Activated CD4-positive, alpha-beta T cell treated with anti-CD3 and anti-CD28 coated beads, Interleukin-2, amount 10 ng/mL, durations not matched to agents 24 days and 14 days (primary cell): ENCODE data around the gene FLNB. TPM values are rescaled to one million over a fixed set of nuclear protein-coding genes. Genes with fewer than 3 reads are reported as not detected.

Source experiments
- DNase-seq: peaks from one replicate; pipeline ENCODE4 v3.0.0; 2022
- H3K27ac Mint-ChIP-seq: one replicate; pipeline ENCODE4 v1.8.0; 2022; ENCODE audit warnings: mild to moderate bottlenecking, mixed read lengths
- H3K27me3 Mint-ChIP-seq: one replicate; pipeline ENCODE4 v1.8.0; 2022; ENCODE audit warnings: mixed read lengths
- H3K36me3 Mint-ChIP-seq: one replicate; pipeline ENCODE4 v1.8.0; 2022; ENCODE audit warnings: low read depth, mild to moderate bottlenecking, mixed read lengths
- H3K4me1 Mint-ChIP-seq: one replicate; pipeline ENCODE4 v1.8.0; 2021; ENCODE audit warnings: mixed read lengths
- H3K4me3 Mint-ChIP-seq: one replicate; pipeline ENCODE4 v1.8.0; 2022; ENCODE audit warnings: mild to moderate bottlenecking, moderate library complexity, mixed read lengths
- H3K9me3 Mint-ChIP-seq: one replicate; pipeline ENCODE4 v1.8.0; 2021; ENCODE audit warnings: mixed read lengths
- intact Hi-C: fragments of 100-400 bp; cut with micrococcal nuclease; formaldehyde crosslinking; loops from one replicate; pipeline ENCODE4 v1.15.1; 2023
- total RNA-seq: library from RNA; stranded (reverse); gene quantifications from 2 replicates; pipeline ENCODE4 v1.2.3, GENCODE V29; 2022

The FLNB gene
- total RNA-seq, 1 donor from 2014 or later, result 23.9 TPM

DNA sequence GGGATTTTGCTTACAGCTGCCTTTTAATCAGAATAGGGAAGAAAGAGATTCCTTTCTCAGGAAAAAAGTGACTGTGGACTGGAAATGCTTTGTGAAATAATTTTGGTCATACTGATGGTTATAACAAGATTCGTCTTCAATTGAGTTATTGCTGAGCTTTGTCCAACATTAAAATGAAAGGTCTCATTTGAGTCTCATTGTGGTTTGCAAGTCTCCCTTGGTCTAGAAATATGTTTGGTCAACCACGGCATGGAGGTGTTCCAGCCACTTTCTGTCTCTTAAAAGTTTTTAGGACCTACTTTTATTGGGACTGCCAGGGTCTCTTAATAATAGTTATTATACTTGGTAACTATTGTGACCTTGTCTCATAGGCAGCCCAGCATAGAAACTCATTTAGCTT lies 15.3 kb downstream of the FLNB start:
- Mint-ChIP-seq H3K27ac (no peak overlapping the region), H3K36me3 (peaks cover 2% of the 10 kb centered on the region), H3K27me3 (no peaks in the 10 kb centered on the region), H3K9me3 (no peaks in the 10 kb centered on the region), H3K4me1 (peaks cover 44% of the 10 kb centered on the region), H3K4me3 (no peak overlapping the region)
- intact Hi-C loops, result loop anchor here (5.0 kb wide), 1 partner anchor 54 kb away; no protein-coding TSS in a partner anchor
- DNase-seq, result no peak

DNA sequence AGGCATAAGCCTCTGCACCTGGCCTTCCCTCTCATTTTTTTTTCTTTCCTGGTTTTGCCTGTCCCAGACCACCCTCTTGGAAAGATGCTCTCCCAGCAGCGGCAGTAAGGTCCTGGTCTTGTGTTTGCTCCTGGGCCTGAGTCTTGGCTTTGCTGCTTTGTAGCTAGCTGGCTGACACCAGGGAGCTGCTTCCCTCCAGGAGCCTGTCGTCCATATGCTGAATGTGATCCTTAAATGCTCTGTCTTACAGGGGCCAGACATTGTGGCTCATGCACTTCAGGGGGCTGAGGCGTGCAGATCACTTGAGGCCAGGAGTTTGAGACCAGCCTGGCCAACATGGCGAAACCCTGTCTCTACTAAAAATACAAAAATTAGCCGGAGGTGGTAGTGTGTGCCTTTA lies 17.2 kb downstream of the FLNB start:
- Mint-ChIP-seq H3K4me3 (no peak overlapping the region), H3K4me1 (peaks cover 41% of the 10 kb centered on the region)
- intact Hi-C loops, result no loop called here

DNA sequence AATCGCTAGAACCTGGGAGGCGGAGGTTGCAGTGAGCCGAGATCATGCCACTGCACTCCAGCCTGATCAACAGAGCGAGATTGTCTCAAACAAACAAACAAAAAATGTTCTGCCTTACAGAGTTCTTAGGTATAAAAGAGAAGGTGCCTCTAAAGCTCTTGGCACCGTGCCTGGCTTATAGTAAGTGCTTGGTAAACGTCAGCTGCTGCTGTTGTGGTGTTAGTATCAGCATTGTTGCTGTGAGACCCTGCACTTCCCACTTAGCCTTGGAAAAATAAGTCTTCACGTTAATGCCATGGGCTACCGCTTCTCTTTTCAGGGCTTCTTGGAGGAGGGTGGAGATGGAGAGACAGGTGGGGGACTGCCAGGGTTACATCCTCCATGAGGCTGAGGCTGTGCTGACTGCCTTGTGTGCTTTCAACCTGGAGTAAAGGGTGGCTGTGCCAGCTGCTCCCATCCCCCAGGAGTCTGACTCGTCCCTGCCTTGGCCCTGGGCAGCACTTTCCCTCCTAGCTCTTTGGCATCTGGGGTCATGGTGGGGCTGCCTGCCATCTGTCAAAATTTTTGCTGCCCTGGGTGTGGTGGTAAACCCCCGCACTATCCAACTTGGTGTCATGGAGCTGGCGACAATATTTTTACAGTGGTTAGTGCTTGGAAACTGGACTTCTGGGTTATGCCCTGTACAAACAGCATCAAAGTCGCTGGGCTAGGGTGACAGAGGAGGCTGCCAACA lies 17.8 kb downstream of the FLNB start:
- intact Hi-C loops, result no loop called here
- peaks cover 39% of the 10 kb centered on the region for H3K4me1 Mint-ChIP-seq
- H3K9me3 Mint-ChIP-seq, result no peaks in the 10 kb centered on the region
- no peak overlapping the region for H3K4me3 Mint-ChIP-seq
- H3K27me3 Mint-ChIP-seq, result no peaks in the 10 kb centered on the region
- no peak for DNase-seq
- H3K27ac Mint-ChIP-seq, result no peak overlapping the region
- H3K36me3 Mint-ChIP-seq, result peaks cover 2% of the 10 kb centered on the region

More for the DNA sequence above, 17.2 kb downstream of the FLNB start:
- H3K9me3 Mint-ChIP-seq, result no peaks in the 10 kb centered on the region
- peaks cover 2% of the 10 kb centered on the region for H3K36me3 Mint-ChIP-seq
- H3K27me3 Mint-ChIP-seq, result no peaks in the 10 kb centered on the region
- no peak for DNase-seq
- no peak overlapping the region for H3K27ac Mint-ChIP-seq

DNA sequence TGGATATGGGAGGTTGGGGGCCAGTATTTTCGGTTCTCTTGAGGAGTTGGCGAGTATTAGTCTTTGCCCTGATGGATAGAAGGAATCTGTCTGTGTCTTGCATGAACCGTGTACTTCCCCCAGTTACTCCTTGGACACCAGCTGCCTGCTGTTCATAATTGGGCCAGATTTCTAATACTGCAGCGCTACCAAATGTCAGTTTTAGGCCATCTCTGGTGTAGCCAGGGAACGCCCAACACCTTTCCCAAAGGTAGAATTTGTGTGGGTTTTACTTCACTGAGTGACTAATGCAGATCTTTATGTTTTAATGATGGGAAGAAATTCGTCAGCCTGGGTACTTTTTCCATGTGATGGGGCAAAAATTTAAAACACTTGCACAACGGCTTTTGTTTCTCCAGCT lies 18.4 kb downstream of the FLNB start:
- H3K36me3 Mint-ChIP-seq, result peaks cover 2% of the 10 kb centered on the region
- peak overlapping the region; percentile 70 for H3K27ac Mint-ChIP-seq
- peaks cover 37% of the 10 kb centered on the region for H3K4me1 Mint-ChIP-seq
- intact Hi-C loops, result no loop called here
- H3K27me3 Mint-ChIP-seq, result no peaks in the 10 kb centered on the region
- no peak overlapping the region for H3K4me3 Mint-ChIP-seq
- DNase-seq, result no peak
- H3K9me3 Mint-ChIP-seq, result no peaks in the 10 kb centered on the region

DNA sequence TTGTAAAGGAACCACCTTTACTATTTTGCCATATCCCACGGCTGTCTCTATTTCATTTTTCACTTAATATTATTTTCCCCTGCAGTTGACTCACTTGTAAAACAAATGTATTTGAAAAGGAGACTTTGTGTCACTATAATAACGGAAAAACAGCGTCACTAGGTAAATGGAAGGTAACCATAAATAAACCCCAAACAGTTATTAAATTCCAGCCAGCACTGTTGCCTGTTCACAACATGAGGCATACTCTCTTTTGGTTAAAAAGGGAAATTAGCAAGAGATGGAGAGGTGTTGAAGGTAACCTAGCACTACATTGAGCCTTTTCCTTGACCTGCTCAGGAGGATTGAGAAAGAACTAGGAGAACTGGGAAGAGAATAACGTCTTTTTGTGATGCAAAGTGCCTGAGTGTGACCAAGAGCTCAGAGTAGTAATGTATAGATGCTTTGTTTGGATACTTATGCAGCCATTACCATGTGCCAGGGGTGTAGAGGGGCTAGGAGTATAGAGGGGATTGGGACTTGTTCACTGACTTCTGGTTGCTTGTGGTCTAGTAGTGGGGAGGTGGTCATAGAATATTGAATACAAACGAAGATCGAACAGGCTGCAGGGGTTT lies 19.6 kb downstream of the FLNB start:
- DNase-seq, result no peak
- H3K9me3 Mint-ChIP-seq, result no peaks in the 10 kb centered on the region
- H3K4me3 Mint-ChIP-seq, result no peak overlapping the region
- H3K36me3 Mint-ChIP-seq, result peaks cover 2% of the 10 kb centered on the region
- H3K27me3 Mint-ChIP-seq, result no peaks in the 10 kb centered on the region
- intact Hi-C loops, result no loop called here
- peaks cover 28% of the 10 kb centered on the region for H3K4me1 Mint-ChIP-seq
- H3K27ac Mint-ChIP-seq, result peak overlapping the region; percentile 73

DNA sequence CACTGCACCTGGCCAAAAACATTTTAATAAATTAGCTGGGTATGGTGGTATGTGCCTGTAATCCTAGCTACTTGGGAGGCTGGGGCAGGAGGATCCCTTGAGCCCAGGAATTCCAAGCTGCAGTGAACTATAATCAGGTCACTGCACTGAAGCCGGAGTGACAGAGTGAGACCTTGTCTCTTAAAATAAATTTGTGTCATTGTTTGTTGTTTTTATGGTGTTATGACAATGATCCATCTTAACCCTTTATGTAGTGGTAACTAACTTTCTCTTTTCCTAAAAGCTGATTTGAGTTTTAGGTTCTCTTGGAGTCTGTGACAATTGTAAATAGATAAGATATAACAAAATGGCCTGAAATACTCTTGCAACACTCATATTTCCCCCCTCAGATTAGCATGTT lies 20.7 kb downstream of the FLNB start:
- peaks cover 35% of the 10 kb centered on the region for H3K4me1 Mint-ChIP-seq
- intact Hi-C loops, result no loop called here

DNA sequence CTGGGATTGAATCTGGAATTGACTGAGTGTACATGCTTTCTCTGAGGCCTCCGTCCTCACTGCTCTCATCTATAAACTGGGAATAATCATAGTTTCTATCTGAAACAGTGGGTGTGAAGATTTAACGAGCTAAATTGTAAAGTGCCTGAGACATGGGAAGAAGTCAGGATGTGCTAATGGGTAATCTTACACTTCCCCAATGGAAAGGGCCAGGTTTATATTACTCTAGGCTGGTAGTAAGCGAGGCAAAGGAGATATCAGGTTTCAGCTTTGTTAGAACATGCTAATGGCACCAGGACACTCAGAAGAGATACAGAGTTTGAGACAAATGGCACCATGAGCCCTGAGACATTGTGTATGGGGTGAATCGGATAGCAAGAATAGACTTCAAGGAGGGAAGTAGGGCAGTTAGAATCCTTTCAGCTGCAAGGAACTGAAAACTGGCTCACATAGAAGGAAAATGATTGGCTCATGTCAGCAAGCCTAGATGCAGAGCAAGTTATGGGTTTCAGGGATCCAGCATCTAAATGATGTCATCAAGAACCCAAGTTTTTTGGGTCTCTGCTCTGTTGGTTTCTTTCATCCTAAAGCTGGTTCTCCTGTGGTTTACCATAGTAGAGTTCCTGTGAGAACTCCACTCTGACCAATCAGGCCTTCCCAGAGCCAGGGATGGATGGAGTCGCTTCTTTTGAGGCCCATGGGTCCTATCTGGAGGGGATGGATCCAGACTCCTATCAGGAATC lies 21.8 kb downstream of the FLNB start:
- intact Hi-C loops, result no loop called here
- no peak for DNase-seq
- H3K36me3 Mint-ChIP-seq, result peaks cover 2% of the 10 kb centered on the region
- H3K4me3 Mint-ChIP-seq, result no peak overlapping the region
- no peaks in the 10 kb centered on the region for H3K27me3 Mint-ChIP-seq
- no peak overlapping the region for H3K27ac Mint-ChIP-seq
- H3K9me3 Mint-ChIP-seq, result no peaks in the 10 kb centered on the region
- H3K4me1 Mint-ChIP-seq, result peaks cover 43% of the 10 kb centered on the region

More for the DNA sequence above, 20.7 kb downstream of the FLNB start:
- peaks cover 2% of the 10 kb centered on the region for H3K36me3 Mint-ChIP-seq
- no peak for DNase-seq
- no peak overlapping the region for H3K27ac Mint-ChIP-seq
- no peak overlapping the region for H3K4me3 Mint-ChIP-seq
- H3K27me3 Mint-ChIP-seq, result no peaks in the 10 kb centered on the region
- no peaks in the 10 kb centered on the region for H3K9me3 Mint-ChIP-seq

DNA sequence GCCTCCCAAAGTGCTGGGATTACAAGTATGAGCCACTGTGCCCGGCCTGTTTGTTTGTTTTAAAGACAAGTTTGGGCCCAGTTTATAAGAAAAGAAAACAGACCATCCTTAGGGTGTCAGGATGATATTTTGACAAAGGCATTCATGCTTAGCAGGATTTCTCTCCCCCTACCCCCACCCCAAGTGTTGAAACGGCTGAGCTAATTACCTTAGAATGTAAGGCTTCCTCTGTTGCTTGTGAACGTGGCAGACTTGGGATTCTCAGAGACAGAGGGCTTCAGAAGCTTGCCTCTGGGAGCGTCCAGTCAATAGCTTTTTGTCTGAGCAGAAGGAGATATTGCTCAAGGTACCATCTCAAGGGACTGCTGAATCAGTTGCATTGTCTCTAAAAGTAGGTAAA lies 24.0 kb downstream of the FLNB start:
- Mint-ChIP-seq H3K27ac (no peak overlapping the region), H3K36me3 (peaks cover 2% of the 10 kb centered on the region), H3K4me1 (peaks cover 54% of the 10 kb centered on the region), H3K4me3 (no peak overlapping the region), H3K9me3 (no peaks in the 10 kb centered on the region), H3K27me3 (no peaks in the 10 kb centered on the region)
- no peak for DNase-seq
- intact Hi-C loops, result no loop called here

DNA sequence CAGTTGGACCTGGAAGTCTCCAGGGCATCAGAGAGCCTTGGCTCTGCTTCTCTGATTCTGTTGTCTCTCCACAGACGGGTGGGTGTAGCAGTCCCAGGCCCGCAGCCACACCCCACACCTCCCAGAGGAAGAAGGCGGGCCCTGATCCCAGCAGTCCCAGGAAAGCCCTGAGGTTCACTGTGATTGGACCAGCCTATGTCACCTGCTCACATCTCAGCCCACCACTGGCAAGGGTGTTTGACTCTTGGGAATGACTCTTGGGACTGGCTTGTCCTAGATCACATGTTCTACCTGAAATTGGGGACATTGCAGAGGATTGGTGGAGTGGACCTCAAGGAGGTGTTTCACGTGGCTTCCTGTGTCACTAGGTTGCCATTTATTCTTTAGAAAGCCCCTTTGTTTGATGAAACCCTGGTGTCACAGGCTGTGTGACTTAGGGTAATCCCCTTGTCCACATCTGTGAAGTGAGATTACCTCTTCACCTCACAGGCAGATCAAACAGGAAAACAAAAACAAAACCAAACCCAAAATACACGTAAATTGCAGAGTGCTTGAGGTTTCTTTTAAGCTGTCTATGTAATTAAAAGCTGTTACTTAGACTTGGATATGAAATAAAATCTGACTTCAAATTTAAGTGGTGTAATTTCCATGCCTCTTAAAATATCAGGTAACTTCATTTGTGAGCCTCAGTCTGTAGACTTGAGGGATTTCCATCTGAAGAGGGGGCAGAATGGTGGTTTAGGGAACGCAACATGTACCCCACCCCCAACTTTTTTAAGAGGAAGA lies 26.7 kb downstream of the FLNB start:
- H3K9me3 Mint-ChIP-seq, result no peaks in the 10 kb centered on the region
- peak overlapping the region; percentile 70 for H3K4me3 Mint-ChIP-seq
- peaks cover 50% of the 10 kb centered on the region for H3K4me1 Mint-ChIP-seq
- intact Hi-C loops, result loop anchor here (1.0 to 5.0 kb wide), 3 partner anchors 17 to 42 kb away; no protein-coding TSS in a partner anchor
- peak overlapping the region; percentile 82 for H3K27ac Mint-ChIP-seq
- DNase-seq, result peak; percentile 90
- H3K27me3 Mint-ChIP-seq, result no peaks in the 10 kb centered on the region
- peaks cover 4% of the 10 kb centered on the region for H3K36me3 Mint-ChIP-seq

DNA sequence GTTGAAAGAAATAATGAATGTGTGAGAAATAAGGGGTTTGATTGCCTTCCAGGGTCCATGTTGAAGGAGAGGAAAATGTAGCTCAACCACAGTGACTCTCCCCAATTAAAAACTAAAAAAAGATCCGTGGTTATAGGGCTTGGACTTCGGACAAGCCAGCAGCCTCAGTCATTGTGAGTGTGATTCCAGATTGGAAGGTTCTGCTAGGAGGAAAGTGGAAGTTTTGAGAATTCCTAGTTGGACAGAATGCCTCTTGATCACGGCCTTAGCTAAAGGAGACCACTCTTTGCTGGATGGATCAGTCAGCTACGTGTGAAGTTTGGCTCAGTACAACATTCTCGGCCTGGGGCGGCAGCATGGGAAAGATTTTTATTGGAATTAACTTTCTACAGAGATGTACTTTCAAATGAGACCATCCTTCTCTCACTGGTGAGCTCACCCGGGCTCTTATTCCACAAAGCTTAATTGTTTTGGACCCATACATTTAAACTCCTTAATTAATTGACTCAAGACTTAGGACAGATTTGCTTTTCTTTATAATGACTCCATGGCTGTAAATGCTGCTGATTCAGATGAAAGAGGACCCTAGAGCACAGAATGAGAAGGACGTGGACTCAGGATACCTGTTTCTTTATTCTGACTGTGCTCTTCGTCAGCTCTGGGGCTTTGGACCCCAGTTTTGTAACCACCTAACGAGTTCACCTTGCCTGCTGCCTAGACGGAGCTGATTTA lies 27.5 kb downstream of the FLNB start:
- Mint-ChIP-seq H3K9me3 (no peaks in the 10 kb centered on the region), H3K27me3 (no peaks in the 10 kb centered on the region), H3K4me3 (peak overlapping the region; percentile 70), H3K4me1 (peaks cover 50% of the 10 kb centered on the region), H3K36me3 (peaks cover 4% of the 10 kb centered on the region), H3K27ac (peak overlapping the region; percentile 82)
- no peak for DNase-seq
- intact Hi-C loops, result loop anchor here (1.0 to 5.0 kb wide), 3 partner anchors 17 to 42 kb away; no protein-coding TSS in a partner anchor

DNA sequence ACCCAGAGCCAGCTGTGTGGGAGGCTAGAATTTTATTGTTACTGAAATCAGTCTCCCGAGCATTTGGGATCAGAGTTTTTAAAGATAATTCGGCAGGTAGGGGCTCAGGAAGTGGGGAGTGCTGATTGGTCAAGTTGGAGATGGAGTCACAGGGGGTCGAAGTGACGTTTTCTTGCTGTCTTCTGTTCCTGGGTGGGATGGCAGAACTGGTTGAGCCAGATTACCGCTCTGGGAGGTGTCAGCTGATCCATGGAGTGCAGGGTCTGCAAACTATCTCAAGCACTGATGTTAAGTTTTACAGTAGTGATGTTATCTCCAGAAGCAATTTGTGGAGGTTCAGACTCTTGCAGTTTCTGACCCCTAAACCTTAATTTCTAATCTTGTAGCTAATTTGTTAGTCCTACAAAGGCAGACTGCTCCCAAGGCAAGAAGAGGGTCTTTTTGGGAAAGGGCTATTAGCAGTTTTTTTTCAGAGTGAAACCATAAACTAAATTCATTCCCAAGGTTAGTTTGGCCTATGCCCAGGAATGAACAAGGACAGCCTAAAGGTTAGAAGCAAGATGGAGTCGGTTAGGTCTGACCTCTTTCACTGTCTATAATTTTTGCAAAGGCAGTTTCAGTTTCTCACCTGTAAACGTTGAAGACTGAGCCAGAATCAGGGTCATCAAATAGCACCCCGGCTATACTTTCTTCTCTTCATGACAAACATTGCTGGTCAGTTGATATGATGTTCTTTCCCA lies 28.2 kb downstream of the FLNB start:
- no peaks in the 10 kb centered on the region for H3K27me3 Mint-ChIP-seq
- H3K36me3 Mint-ChIP-seq, result peaks cover 4% of the 10 kb centered on the region
- H3K4me3 Mint-ChIP-seq, result no peak overlapping the region
- no peak for DNase-seq
- intact Hi-C loops, result loop anchor here (5.0 kb wide), 1 partner anchor 41 kb away; no protein-coding TSS in a partner anchor
- no peaks in the 10 kb centered on the region for H3K9me3 Mint-ChIP-seq
- peaks cover 57% of the 10 kb centered on the region for H3K4me1 Mint-ChIP-seq
- no peak overlapping the region for H3K27ac Mint-ChIP-seq

DNA sequence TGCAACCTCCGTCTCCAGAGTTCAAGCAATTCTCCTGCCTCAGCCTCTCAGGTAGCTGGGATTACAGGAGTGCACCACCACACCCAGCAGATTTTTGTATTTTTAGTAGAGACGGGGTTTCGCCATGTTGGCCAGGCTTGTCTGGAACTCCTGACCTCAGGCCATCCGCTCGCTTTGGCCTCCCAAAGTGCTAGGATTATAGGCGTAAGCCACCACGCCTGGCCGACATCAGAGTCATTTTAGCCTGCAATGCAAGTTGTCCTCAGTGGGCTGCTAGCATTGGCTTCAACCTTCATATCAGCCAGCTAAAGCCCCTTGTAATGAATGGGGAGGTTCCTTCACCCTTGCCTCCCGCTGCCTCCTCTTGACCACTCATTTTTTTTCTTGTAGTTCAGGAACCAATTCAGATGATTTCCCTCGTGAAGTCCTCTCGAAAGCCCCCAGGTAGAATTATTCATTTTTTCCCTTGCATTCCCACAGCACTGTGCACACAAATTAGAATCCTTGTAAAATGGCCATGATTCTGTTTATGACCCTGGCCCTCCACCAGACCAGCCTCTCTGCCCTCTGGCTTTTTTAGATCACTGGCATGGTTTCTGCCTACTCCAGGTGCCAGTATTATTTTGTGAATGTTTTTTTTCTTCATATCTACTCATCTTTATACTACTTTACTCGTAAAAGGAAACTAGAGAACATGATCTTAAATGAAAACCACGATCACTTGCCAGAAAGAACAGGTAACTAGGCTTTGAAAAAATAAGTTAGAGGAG lies 29.1 kb downstream of the FLNB start:
- no peak for DNase-seq
- Mint-ChIP-seq H3K4me3 (peak overlapping the region; percentile 37), H3K27ac (no peak overlapping the region), H3K4me1 (peaks cover 63% of the 10 kb centered on the region), H3K27me3 (no peaks in the 10 kb centered on the region), H3K9me3 (no peaks in the 10 kb centered on the region), H3K36me3 (peaks cover 4% of the 10 kb centered on the region)
- intact Hi-C loops, result loop anchor here (5.0 kb wide), 1 partner anchor 40 kb away; no protein-coding TSS in a partner anchor
